ENCODE results near the gene NID2. TPM values are rescaled to one million over a fixed set of nuclear protein-coding genes. Genes with fewer than 3 reads are reported as not detected.

NID2 gene
- total and polyA plus RNA-seq, 2 donors (not counting 1 experiment from before 2014, with no cell fraction given): 181 to 2,513 TPM

DNA sequence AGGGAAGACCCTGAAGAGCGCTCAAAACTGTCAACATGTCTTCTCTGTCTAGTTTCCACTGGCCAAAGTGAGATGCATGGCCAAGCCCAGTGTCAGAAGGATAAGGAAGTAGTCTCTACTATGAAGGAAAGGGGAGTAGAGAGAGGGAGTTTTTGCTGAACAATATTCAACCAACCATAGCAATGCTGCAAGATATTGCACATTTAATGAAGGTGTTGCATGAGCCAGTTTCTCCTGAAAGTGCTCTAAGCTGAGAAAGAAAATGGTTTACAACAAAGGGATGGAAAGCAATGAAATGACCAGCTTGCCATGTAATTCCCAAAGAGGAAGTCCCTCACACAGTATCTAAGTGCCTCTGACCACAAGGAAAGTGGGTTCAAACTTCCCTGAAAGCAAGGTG, 40.0 kb upstream of the NID2 start:
- Histone ChIP-seq H2AFZ (ENCODE audit: low read length) (no peak overlapping the region), H3K4me3 (replicated peaks in 1 of 4; ENCODE audit: control extremely low read depth in 1 of 4, insufficient read depth in 1 of 4, low read depth in 3 of 4, low read length in 4 of 4) (no peak overlapping the region), H3K27me3 (ENCODE audit: control insufficient read depth, insufficient read depth, low read length) (no peaks in the 10 kb centered on the region), H3K9me3 (ENCODE audit: control insufficient read depth, insufficient read depth, low read depth, low read length) (no peaks in the 10 kb centered on the region), H3K27ac (ENCODE audit: insufficient read depth, low read length) (no peak overlapping the region), H3K36me3 (ENCODE audit: control insufficient read depth, insufficient read depth, low read length) (no peaks in the 10 kb centered on the region), H3K4me2 (ENCODE audit: extremely low read depth, insufficient read depth, low read length) (no peak overlapping the region), H4K20me1 (ENCODE audit: control insufficient read depth, extremely low read depth, insufficient read depth, low read length) (no peaks in the 10 kb centered on the region), H3K4me1 (ENCODE audit: control insufficient read depth, extremely low read depth, insufficient read depth, low read length) (peaks cover 26% of the 10 kb centered on the region), H3K79me2 (ENCODE audit: control insufficient read depth, insufficient read depth, low read length) (no peaks in the 10 kb centered on the region), H3K9ac (ENCODE audit: insufficient read depth, low read length) (no peak overlapping the region)
- peak in 1 of 2 donors; percentile 22 for DNase-seq (ENCODE audit: low read depth in 2 of 2)
- TF ChIP-seq, protein P1, sequence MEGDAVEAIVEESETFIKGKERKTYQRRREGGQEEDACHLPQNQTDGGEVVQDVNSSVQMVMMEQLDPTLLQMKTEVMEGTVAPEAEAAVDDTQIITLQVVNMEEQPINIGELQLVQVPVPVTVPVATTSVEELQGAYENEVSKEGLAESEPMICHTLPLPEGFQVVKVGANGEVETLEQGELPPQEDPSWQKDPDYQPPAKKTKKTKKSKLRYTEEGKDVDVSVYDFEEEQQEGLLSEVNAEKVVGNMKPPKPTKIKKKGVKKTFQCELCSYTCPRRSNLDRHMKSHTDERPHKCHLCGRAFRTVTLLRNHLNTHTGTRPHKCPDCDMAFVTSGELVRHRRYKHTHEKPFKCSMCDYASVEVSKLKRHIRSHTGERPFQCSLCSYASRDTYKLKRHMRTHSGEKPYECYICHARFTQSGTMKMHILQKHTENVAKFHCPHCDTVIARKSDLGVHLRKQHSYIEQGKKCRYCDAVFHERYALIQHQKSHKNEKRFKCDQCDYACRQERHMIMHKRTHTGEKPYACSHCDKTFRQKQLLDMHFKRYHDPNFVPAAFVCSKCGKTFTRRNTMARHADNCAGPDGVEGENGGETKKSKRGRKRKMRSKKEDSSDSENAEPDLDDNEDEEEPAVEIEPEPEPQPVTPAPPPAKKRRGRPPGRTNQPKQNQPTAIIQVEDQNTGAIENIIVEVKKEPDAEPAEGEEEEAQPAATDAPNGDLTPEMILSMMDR (conservative IDR thresholded peaks at IDR 0.05 in 1 of 2, IDR thresholded peaks at IDR 0.05 in 1 of 2; ENCODE audit: low read depth in 1 of 2, low read length in 2 of 2): no peak
- no peak for TF ChIP-seq EZH2 (IDR thresholded peaks at IDR 0.05; ENCODE audit: low read length, missing control alignments)

DNA sequence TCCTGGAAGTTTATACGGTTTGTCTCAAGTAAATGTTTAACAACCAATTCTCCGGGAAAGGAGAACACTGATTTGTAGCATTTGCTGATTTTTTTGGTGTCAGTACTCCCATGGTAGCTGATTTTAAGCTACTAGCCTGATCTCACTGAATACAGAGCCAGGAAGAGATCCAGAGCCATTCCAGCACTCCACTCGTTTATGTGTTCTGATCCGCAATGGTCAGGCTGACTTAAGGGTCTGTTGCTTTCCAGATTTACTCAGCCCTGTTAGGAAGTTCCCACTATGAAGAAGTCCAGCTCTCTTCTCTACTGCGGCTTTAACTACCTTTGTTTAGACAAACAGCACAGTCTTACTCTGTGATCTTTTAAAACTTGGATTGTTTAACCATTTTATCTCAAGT, 38.0 kb upstream of the NID2 start:
- H3K4me2 ChIP-seq (ENCODE audit: extremely low read depth, insufficient read depth, low read length): peak overlapping the region; percentile 66
- peak overlapping the region; percentile 78 for H2AFZ ChIP-seq (ENCODE audit: low read length)
- no peaks in the 10 kb centered on the region for H3K27me3 ChIP-seq (ENCODE audit: control insufficient read depth, insufficient read depth, low read length)
- H3K9me3 ChIP-seq (ENCODE audit: control insufficient read depth, insufficient read depth, low read depth, low read length): no peaks in the 10 kb centered on the region
- H3K9ac ChIP-seq (ENCODE audit: insufficient read depth, low read length): no peak overlapping the region
- peak overlapping the region; percentile 51 for H3K27ac ChIP-seq (ENCODE audit: insufficient read depth, low read length)
- H3K4me1 ChIP-seq (ENCODE audit: control insufficient read depth, extremely low read depth, insufficient read depth, low read length): peaks cover 20% of the 10 kb centered on the region
- H3K4me3 ChIP-seq (replicated peaks in 1 of 4; ENCODE audit: control extremely low read depth in 1 of 4, insufficient read depth in 1 of 4, low read depth in 3 of 4, low read length in 4 of 4): no peak overlapping the region
- no peaks in the 10 kb centered on the region for H3K36me3 ChIP-seq (ENCODE audit: control insufficient read depth, insufficient read depth, low read length)
- no peak for TF ChIP-seq EZH2 (IDR thresholded peaks at IDR 0.05; ENCODE audit: low read length, missing control alignments)
- TF ChIP-seq, protein P1 (conservative IDR thresholded peaks at IDR 0.05 in 1 of 2, IDR thresholded peaks at IDR 0.05 in 1 of 2; ENCODE audit: low read depth in 1 of 2, low read length in 2 of 2): no peak
- no peaks in the 10 kb centered on the region for H4K20me1 ChIP-seq (ENCODE audit: control insufficient read depth, extremely low read depth, insufficient read depth, low read length)
- no peaks in the 10 kb centered on the region for H3K79me2 ChIP-seq (ENCODE audit: control insufficient read depth, insufficient read depth, low read length)
- DNase-seq (ENCODE audit: low read depth in 2 of 2): peak in 1 of 2 donors; percentile 27

DNA sequence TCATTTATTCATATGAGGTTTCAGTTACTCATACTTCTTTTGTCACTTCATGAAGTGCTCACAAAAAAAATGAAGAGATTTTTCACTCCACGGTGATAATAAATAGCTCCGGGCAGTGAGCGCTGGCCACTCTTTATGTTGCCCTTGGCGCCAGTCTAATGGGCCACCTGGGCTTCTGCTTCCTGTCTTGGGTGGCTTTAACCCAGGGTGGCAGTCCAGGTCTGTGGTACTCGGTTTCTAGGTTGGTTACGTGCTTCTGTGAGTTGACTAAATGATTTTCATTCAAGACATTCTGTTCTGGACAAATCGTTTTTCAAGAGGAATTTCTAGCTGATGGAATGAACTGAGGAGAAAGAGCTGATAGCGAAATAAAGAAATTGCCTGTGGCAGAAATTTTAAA, 34.6 kb upstream of the NID2 start:
- no peak for DNase-seq (ENCODE audit: low read depth in 2 of 2)
- H3K4me3 ChIP-seq (replicated peaks in 1 of 4; ENCODE audit: control extremely low read depth in 1 of 4, insufficient read depth in 1 of 4, low read depth in 3 of 4, low read length in 4 of 4): no peak overlapping the region

More for the DNA sequence above, 34.6 kb upstream of the NID2 start:
- Histone ChIP-seq H4K20me1 (ENCODE audit: control insufficient read depth, extremely low read depth, insufficient read depth, low read length) (no peaks in the 10 kb centered on the region), H2AFZ (ENCODE audit: low read length) (no peak overlapping the region), H3K9ac (ENCODE audit: insufficient read depth, low read length) (no peak overlapping the region), H3K9me3 (ENCODE audit: control insufficient read depth, insufficient read depth, low read depth, low read length) (no peaks in the 10 kb centered on the region), H3K27me3 (ENCODE audit: control insufficient read depth, insufficient read depth, low read length) (no peaks in the 10 kb centered on the region), H3K27ac (ENCODE audit: insufficient read depth, low read length) (no peak overlapping the region), H3K36me3 (ENCODE audit: control insufficient read depth, insufficient read depth, low read length) (no peaks in the 10 kb centered on the region), H3K79me2 (ENCODE audit: control insufficient read depth, insufficient read depth, low read length) (no peaks in the 10 kb centered on the region), H3K4me1 (ENCODE audit: control insufficient read depth, extremely low read depth, insufficient read depth, low read length) (peaks cover 10% of the 10 kb centered on the region), H3K4me2 (ENCODE audit: extremely low read depth, insufficient read depth, low read length) (no peak overlapping the region)
- TF ChIP-seq, protein P1 (conservative IDR thresholded peaks at IDR 0.05 in 1 of 2, IDR thresholded peaks at IDR 0.05 in 1 of 2; ENCODE audit: low read depth in 1 of 2, low read length in 2 of 2): no peak
- no peak for TF ChIP-seq EZH2 (IDR thresholded peaks at IDR 0.05; ENCODE audit: low read length, missing control alignments)
